ENCODE results near the gene AZIN2. TPM values are rescaled to one million over a fixed set of nuclear protein-coding genes. Genes with fewer than 3 reads are reported as not detected.

AZIN2 gene
- total RNA-seq, 1 experiment from 2014 or later: 7.3 TPM

- BruUV-seq (replicated peaks): no TSS peak
- no peak for DNase-seq
- Histone ChIP-seq H3K27me3 (ENCODE audit: insufficient read depth, low read depth) (no peaks in the 10 kb centered on the region), H3K4me2 (no peak overlapping the region), H3K36me3 (ENCODE audit: low read depth) (no peaks in the 10 kb centered on the region), H3K9me2 (ENCODE audit: insufficient read depth) (no peaks in the 10 kb centered on the region), H3K9me3 (ENCODE audit: insufficient read depth, low read depth) (no peaks in the 10 kb centered on the region), H2AFZ (no peak overlapping the region), H3F3A (ENCODE audit: insufficient read depth, low read depth) (peaks cover 13% of the 10 kb centered on the region; the same call in 1 of the 2 replicates), H3K4me3 (no peak overlapping the region), H4K20me1 (ENCODE audit: insufficient read depth) (no peaks in the 10 kb centered on the region), H3K79me2 (ENCODE audit: low read depth) (no peaks in the 10 kb centered on the region), H3K27ac (no peak overlapping the region), H3K4me1 (replicated peaks; ENCODE audit: insufficient read depth) (peaks cover 34% of the 10 kb centered on the region)
- TF ChIP-seq EZH2 (IDR thresholded peaks at IDR 0.05; ENCODE audit: low read depth): no peak
- TF ChIP-seq CTCF (conservative IDR thresholded peaks at IDR 0.05): no peak
- intact Hi-C loops (cut with micrococcal nuclease; ENCODE audit: unreplicated experiment): no loop called here
- ChIA-PET POLR2A (ENCODE audit: unreplicated experiment) (no interaction called here), CTCF (no interaction called here)
Observed at GRCh38 chr1:33165809-33166208, 84.9 kb downstream of the AZIN2 start.

GRCh38 chr1:33167650-33168447, 86.9 kb downstream of the AZIN2 start:
- H3K79me2 ChIP-seq (ENCODE audit: low read depth): no peaks in the 10 kb centered on the region
- no peaks in the 10 kb centered on the region for H3K9me2 ChIP-seq (ENCODE audit: insufficient read depth)
- TF ChIP-seq CTCF (conservative IDR thresholded peaks at IDR 0.05) (no peak), EZH2 (IDR thresholded peaks at IDR 0.05; ENCODE audit: low read depth) (no peak)
- BruUV-seq (replicated peaks): no TSS peak
- H3K4me1 ChIP-seq (replicated peaks; ENCODE audit: insufficient read depth): peaks cover 31% of the 10 kb centered on the region
- H3F3A ChIP-seq (ENCODE audit: insufficient read depth, low read depth): peaks cover 13% of the 10 kb centered on the region; the same call in 1 of the 2 replicates
- ChIA-PET CTCF (no interaction called here), POLR2A (ENCODE audit: unreplicated experiment) (interaction anchor here (0.6 kb wide), 1 partner anchor 43 kb away, joined by 5 read pairs; no protein-coding TSS in a partner anchor)
- H3K36me3 ChIP-seq (ENCODE audit: low read depth): no peaks in the 10 kb centered on the region
- no peak overlapping the region for H3K4me3 ChIP-seq
- H3K4me2 ChIP-seq: no peak overlapping the region
- no peak overlapping the region for H2AFZ ChIP-seq
- peak in 1 of 2 experiments; percentile 84 for DNase-seq
- H3K9me3 ChIP-seq (ENCODE audit: insufficient read depth, low read depth): no peaks in the 10 kb centered on the region
- H3K27ac ChIP-seq: peak overlapping the region; percentile 54
- intact Hi-C loops (cut with micrococcal nuclease; ENCODE audit: unreplicated experiment): no loop called here
- no peaks in the 10 kb centered on the region for H3K27me3 ChIP-seq (ENCODE audit: insufficient read depth, low read depth)
- H4K20me1 ChIP-seq (ENCODE audit: insufficient read depth): no peaks in the 10 kb centered on the region

GRCh38 chr1:33168556-33169289, 87.8 kb downstream of the AZIN2 start:
- H3K4me1 ChIP-seq (replicated peaks; ENCODE audit: insufficient read depth): peaks cover 22% of the 10 kb centered on the region
- no peaks in the 10 kb centered on the region for H4K20me1 ChIP-seq (ENCODE audit: insufficient read depth)
- no TSS peak for BruUV-seq (replicated peaks)
- POLR2A ChIA-PET (ENCODE audit: unreplicated experiment): interaction anchor here (0.6 kb wide), 1 partner anchor 42 kb away, joined by 5 read pairs; no protein-coding TSS in a partner anchor
- no peaks in the 10 kb centered on the region for H3K79me2 ChIP-seq (ENCODE audit: low read depth)
- H3K27me3 ChIP-seq (ENCODE audit: insufficient read depth, low read depth): no peaks in the 10 kb centered on the region
- no peak overlapping the region for H2AFZ ChIP-seq
- H3F3A ChIP-seq (ENCODE audit: insufficient read depth, low read depth): peaks cover 13% of the 10 kb centered on the region; the same call in 1 of the 2 replicates
- CTCF ChIA-PET: no interaction called here
- H3K27ac ChIP-seq: no peak overlapping the region
- no peaks in the 10 kb centered on the region for H3K9me3 ChIP-seq (ENCODE audit: insufficient read depth, low read depth)
- TF ChIP-seq EZH2 (IDR thresholded peaks at IDR 0.05; ENCODE audit: low read depth) (no peak), CTCF (conservative IDR thresholded peaks at IDR 0.05) (no peak)
- no peaks in the 10 kb centered on the region for H3K36me3 ChIP-seq (ENCODE audit: low read depth)
- H3K4me3 ChIP-seq: no peak overlapping the region
- intact Hi-C loops (cut with micrococcal nuclease; ENCODE audit: unreplicated experiment): no loop called here
- H3K4me2 ChIP-seq: no peak overlapping the region
- DNase-seq: no peak
- H3K9me2 ChIP-seq (ENCODE audit: insufficient read depth): no peaks in the 10 kb centered on the region

All from PC-9 (cell line).